ENCODE measurements around the gene MFN2. TPM values are rescaled to one million over a fixed set of nuclear protein-coding genes. Genes with fewer than 3 reads are reported as not detected.

Gene MFN2
- total and polyA plus RNA-seq, 2 of the 8 experiments (the other 6 are each of a cell fraction or from before 2014, with no cell fraction given): 34.0 to 62.5 TPM

- Histone ChIP-seq H3K4me1 (replicated peaks in 1 of 4; ENCODE audit: control insufficient read depth in 3 of 4, insufficient read depth in 4 of 4, low read length in 3 of 4) (peaks cover 0 to 7% (median 0%) of the 10 kb centered on the region in 4 experiments; a peak in 4 of 7 replicates), H3K27me3 (replicated peaks in 1 of 4; ENCODE audit: control insufficient read depth in 3 of 4, extremely low read depth in 1 of 4, insufficient read depth in 3 of 4, low read length in 3 of 4) (no peaks in the 10 kb centered on the region), H4K5ac (ENCODE audit: insufficient read length, low read depth, low read length) (no peak overlapping the region), H3K14ac (ENCODE audit: insufficient read length) (no peak overlapping the region), H3K56ac (replicated peaks; ENCODE audit: insufficient read length, low read depth, low read length) (no peak overlapping the region), H3K4me3 (ENCODE audit: extremely low read depth in 1 of 4, insufficient read depth in 2 of 4, low read depth in 3 of 4, low read length in 4 of 4) (no peak overlapping the region), H2BK15ac (ENCODE audit: low read length) (no peak overlapping the region), H3K4ac (replicated peaks; ENCODE audit: insufficient read length, low read depth, low read length) (no peak overlapping the region), H2AFZ (ENCODE audit: low read length) (no peak overlapping the region), H3K79me2 (ENCODE audit: control insufficient read depth in 1 of 2, insufficient read depth in 2 of 2, low read length in 2 of 2) (peaks cover 0 to 6% of the 10 kb centered on the region in 2 experiments; a peak in 3 of 4 replicates), H2BK5ac (ENCODE audit: low read depth, low read length) (no peak overlapping the region), H3K9me3 (ENCODE audit: insufficient read depth in 2 of 2, low read depth in 1 of 2, low read length in 1 of 2) (no peaks in the 10 kb centered on the region), H3K23me2 (ENCODE audit: low read depth, low read length) (peaks cover 5% of the 10 kb centered on the region), H2AK5ac (ENCODE audit: low read depth, low read length) (no peak overlapping the region), H3K36me3 (ENCODE audit: control insufficient read depth in 2 of 4, insufficient read depth in 4 of 4, low read length in 3 of 4) (peaks cover 13 to 25% (median 22%) of the 10 kb centered on the region in 4 experiments; a peak in 6 of 8 replicates), H2BK120ac (replicated peaks; ENCODE audit: low read depth, low read length) (no peak overlapping the region), H4K8ac (ENCODE audit: extremely low read depth, insufficient read depth, low read length) (no peak overlapping the region), H3K79me1 (ENCODE audit: low read depth, low read length) (peaks cover 5% of the 10 kb centered on the region), H3K23ac (ENCODE audit: insufficient read length) (no peak overlapping the region), H2BK20ac (ENCODE audit: low read length) (no peak overlapping the region), H2BK12ac (ENCODE audit: low read depth, low read length) (no peak overlapping the region), H3K9ac (replicated peaks in 1 of 4; ENCODE audit: extremely low read depth in 1 of 4, low read depth in 3 of 4, low read length in 3 of 4) (no peak overlapping the region), H3K27ac (ENCODE audit: low read depth, low read length) (no peak overlapping the region), H3K18ac (ENCODE audit: extremely low read depth, low read length) (no peak overlapping the region), H4K91ac (replicated peaks; ENCODE audit: insufficient read length, low read length) (no peak overlapping the region), H4K20me1 (replicated peaks in 1 of 2; ENCODE audit: control insufficient read depth in 1 of 2, insufficient read depth in 2 of 2, low read length in 2 of 2) (peaks cover 0 to 5% of the 10 kb centered on the region in 2 experiments), H3K4me2 (ENCODE audit: insufficient read depth in 1 of 2, low read depth in 2 of 2, low read length in 2 of 2) (no peak overlapping the region)
- no peak for TF ChIP-seq YY1 (IDR thresholded peaks at IDR 0.05; ENCODE audit: low read depth, low read length)
- ChIA-PET POLR2A (ENCODE audit: partially characterized antibody) (interaction anchor here (2.4 to 9.5 kb wide), 2 partner anchors 16 to 107 kb away, joined by 10 to 66 read pairs; no protein-coding TSS in a partner anchor), CTCF (ENCODE audit: partially characterized antibody) (interaction anchor here (0.9 to 3.9 kb wide), 2 partner anchors 15 to 16 kb away, joined by 3 to 13 read pairs; no protein-coding TSS in a partner anchor)
- FAIRE-seq: no peak
- WGBS, 2 experiments (ENCODE audit: extremely low coverage in 1 of 2, insufficient coverage in 1 of 2, insufficient read length in 1 of 2, insufficient replicate concordance in 2 of 2, low coverage in 1 of 2, low lambda C conversion rate in 2 of 2, missing lambda C conversion rate in 1 of 2): 91 to 100% methylated on average over 1 to 9 of the region's 9 CpGs
- no peak for DNase-seq (ENCODE audit: low read depth in 1 of 2, low spot score in 2 of 2)
Observed at GRCh38 chr1:12015499-12015898, 35.3 kb downstream of the MFN2 start.

Data from H1 (cell line).